Activated B cell treated with CpG ODN at 0.5 μM for 24 hours (primary cell): Measurements from ENCODE around the gene PTCHD1. TPM values are rescaled to one million over a fixed set of nuclear protein-coding genes. Genes with fewer than 3 reads are reported as not detected.

Source experiments
- ATAC-seq: fragments of 200-7000 bp; cut with Tn5 transposase; one replicate; pipeline ENCODE4 v1.10.0; 2021; ENCODE audit warnings: low read depth, mild to moderate bottlenecking, moderate library complexity
- CTCF ChIA-PET: fragments of 350-600 bp; sonication (Branson Sonifier 250); formaldehyde crosslinking; loops from one replicate; lab custom pipeline; 2021; ENCODE audit warnings: antibody characterized with exemption; lab: Charles Lee
- POLR2A ChIA-PET: fragments of 350-600 bp; sonication (Branson Sonifier 250); formaldehyde crosslinking; loops from one replicate; lab custom pipeline; 2021; ENCODE audit warnings: antibody characterized with exemption; lab: Charles Lee
- DNase-seq: peaks from one replicate; pipeline ENCODE4 v3.0.0; 2022
- H3K27ac Mint-ChIP-seq: one replicate; pipeline ENCODE4 v1.8.0; 2020; ENCODE audit warnings: mixed read lengths
- H3K27me3 Mint-ChIP-seq: one replicate; pipeline ENCODE4 v1.8.0; 2021; ENCODE audit warnings: mixed read lengths
- H3K36me3 Mint-ChIP-seq: one replicate; pipeline ENCODE4 v1.8.0; 2021; ENCODE audit warnings: low read depth, mixed read lengths
- H3K4me1 Mint-ChIP-seq: one replicate; pipeline ENCODE4 v1.8.0; 2021; ENCODE audit warnings: mixed read lengths
- H3K4me3 Mint-ChIP-seq: one replicate; pipeline ENCODE4 v1.8.0; 2020; ENCODE audit warnings: mild to moderate bottlenecking, mixed read lengths
- H3K9me3 Mint-ChIP-seq: one replicate; pipeline ENCODE4 v1.8.0; 2020; ENCODE audit warnings: mixed read lengths
- CTCF ChIP-seq: fragments of 200-600 bp; IDR thresholded peaks from one replicate; pipeline ENCODE4 v1.8.0; 2022; ENCODE audit warnings: antibody characterized with exemption, mild to moderate bottlenecking
- intact Hi-C: fragments of 100-400 bp; cut with micrococcal nuclease; formaldehyde crosslinking; loops from one replicate; pipeline ENCODE4 v1.15.1; 2024
- total RNA-seq: library from RNA; stranded (reverse); gene quantifications from 2 replicates; pipeline ENCODE4 v1.2.3, GENCODE V29; 2022

Gene PTCHD1
- total RNA-seq, 1 donor from 2014 or later, result 0.02 TPM

- no peak for DNase-seq
- Mint-ChIP-seq H3K27ac (no peak overlapping the region), H3K9me3 (no peaks in the 10 kb centered on the region), H3K36me3 (no peaks in the 10 kb centered on the region), H3K4me1 (no peaks in the 10 kb centered on the region), H3K27me3 (no peaks in the 10 kb centered on the region), H3K4me3 (no peak overlapping the region)
- POLR2A ChIA-PET, result no interaction called here
- intact Hi-C loops, result no loop called here
- CTCF ChIA-PET, result no interaction called here
- TF ChIP-seq CTCF, result no peak
- ATAC-seq, result no peak
These were observed 53.0 kb downstream of the PTCHD1 start for GRCh38 chrX:23387550-23388184.

GRCh38 chrX:23389196-23389792, 54.6 kb downstream of the PTCHD1 start:
- ATAC-seq (no peak), DNase-seq (no peak)
- POLR2A ChIA-PET, result no interaction called here
- H3K9me3 Mint-ChIP-seq, result no peaks in the 10 kb centered on the region
- H3K36me3 Mint-ChIP-seq, result no peaks in the 10 kb centered on the region
- H3K27me3 Mint-ChIP-seq, result no peaks in the 10 kb centered on the region
- H3K4me1 Mint-ChIP-seq, result no peaks in the 10 kb centered on the region
- no peak for TF ChIP-seq CTCF
- CTCF ChIA-PET, result no interaction called here
- H3K27ac Mint-ChIP-seq, result no peak overlapping the region
- intact Hi-C loops, result no loop called here
- H3K4me3 Mint-ChIP-seq, result no peak overlapping the region

- Mint-ChIP-seq H3K4me3 (no peak overlapping the region), H3K9me3 (no peaks in the 10 kb centered on the region), H3K36me3 (no peaks in the 10 kb centered on the region), H3K4me1 (no peaks in the 10 kb centered on the region), H3K27me3 (no peaks in the 10 kb centered on the region), H3K27ac (no peak overlapping the region)
- no peak for TF ChIP-seq CTCF
- ATAC-seq, result no peak
- POLR2A ChIA-PET, result no interaction called here
- CTCF ChIA-PET, result no interaction called here
- intact Hi-C loops, result no loop called here
- DNase-seq, result no peak
These were observed 56.3 kb downstream of the PTCHD1 start for GRCh38 chrX:23390979-23391378.

- H3K4me3 Mint-ChIP-seq, result no peak overlapping the region
- no peak for ATAC-seq
These were observed 57.5 kb downstream of the PTCHD1 start for GRCh38 chrX:23392195-23392594.

GRCh38 chrX:23394421-23394820, 59.8 kb downstream of the PTCHD1 start:
- Mint-ChIP-seq H3K9me3 (no peaks in the 10 kb centered on the region), H3K4me3 (no peak overlapping the region)
- POLR2A ChIA-PET, result no interaction called here

More at GRCh38 chrX:23392195-23392594, 57.5 kb downstream of the PTCHD1 start:
- H3K27me3 Mint-ChIP-seq, result no peaks in the 10 kb centered on the region
- no peak for TF ChIP-seq CTCF
- CTCF ChIA-PET, result no interaction called here
- H3K27ac Mint-ChIP-seq, result no peak overlapping the region
- intact Hi-C loops, result no loop called here
- no peaks in the 10 kb centered on the region for H3K36me3 Mint-ChIP-seq
- DNase-seq, result no peak
- H3K9me3 Mint-ChIP-seq, result no peaks in the 10 kb centered on the region
- no peaks in the 10 kb centered on the region for H3K4me1 Mint-ChIP-seq
- POLR2A ChIA-PET, result no interaction called here

More at GRCh38 chrX:23394421-23394820, 59.8 kb downstream of the PTCHD1 start:
- H3K27ac Mint-ChIP-seq, result no peak overlapping the region
- intact Hi-C loops, result no loop called here
- DNase-seq (no peak), ATAC-seq (no peak)
- no peak for TF ChIP-seq CTCF
- CTCF ChIA-PET, result no interaction called here
- H3K27me3 Mint-ChIP-seq, result no peaks in the 10 kb centered on the region
- H3K4me1 Mint-ChIP-seq, result no peaks in the 10 kb centered on the region
- H3K36me3 Mint-ChIP-seq, result no peaks in the 10 kb centered on the region
